ENCODE data around the gene SH3GLB1. TPM values are rescaled to one million over a fixed set of nuclear protein-coding genes. Genes with fewer than 3 reads are reported as not detected.

The SH3GLB1 gene
- total RNA-seq, 1 experiment from 2014 or later = 42.4 TPM

- TF ChIP-seq CBX3 (IDR thresholded peaks at IDR 0.05; ENCODE audit: low read depth) (0 out of 2 replicates have a peak, but pooled peaks have one; percentile 47), ELF1 (IDR thresholded peaks at IDR 0.05; ENCODE audit: borderline replicate concordance, low read depth) (no peak), POLR2AphosphoS5 (IDR thresholded peaks at IDR 0.05; ENCODE audit: low read depth, low read length) (peak; percentile 49), FOSL1 (IDR thresholded peaks at IDR 0.05; ENCODE audit: low read depth) (peak; percentile 40; the same call in 1 of the 2 replicates), REST (IDR thresholded peaks at IDR 0.05; ENCODE audit: low read depth) (no peak), EGR1 (IDR thresholded peaks at IDR 0.05; ENCODE audit: low read depth) (peak; percentile 63; the same call in 1 of the 2 replicates), EZH2phosphoT487 (IDR thresholded peaks at IDR 0.05; ENCODE audit: borderline replicate concordance) (no peak), SIN3A (IDR thresholded peaks at IDR 0.05; ENCODE audit: low read depth) (peak; percentile 63), POLR2A (IDR thresholded peaks at IDR 0.05; ENCODE audit: borderline replicate concordance, extremely low read depth, insufficient read depth, insufficient read length) (no peak), ZBTB33 (IDR thresholded peaks at IDR 0.05; ENCODE audit: extremely low read depth, insufficient replicate concordance, low read length) (no peak), ZFX (IDR thresholded peaks at IDR 0.05) (no peak), EZH2 (IDR thresholded peaks at IDR 0.05) (no peak)
Observed at GRCh38 chr1:86774305-86775295, 70.2 kb downstream of the SH3GLB1 start (continued).
